SK-N-SH (cell line): ENCODE data around the gene FLCN.

Experiments
- GATA2 ChIP-seq: sonication (generic); formaldehyde crosslinking; IDR thresholded peaks from 2 replicates; pipeline ENCODE4 v1.5.0; 2020; ENCODE audit warnings: mild to moderate bottlenecking, missing genetic modification reagents
- SIN3A ChIP-seq: IDR thresholded peaks from 2 replicates; pipeline ENCODE4 v1.6.1; 2012; ENCODE audit warnings: low read depth, mild to moderate bottlenecking, low read length, moderate library complexity, borderline replicate concordance
- TF ChIP-seq, protein P1 (sequence below): fragments of 200-600 bp; sonication (generic); IDR thresholded peaks from 2 replicates; pipeline ENCODE4 v1.6.1; 2017; ENCODE audit warnings: antibody characterized with exemption, mild to moderate bottlenecking, moderate library complexity
- TF ChIP-seq, protein P2 (sequence below): fragments of 150-350 bp; IDR thresholded peaks from 2 replicates; pipeline ENCODE4 v1.6.1; 2017; ENCODE audit warnings: antibody characterized with exemption, low read length, low read depth, borderline replicate concordance
- TF ChIP-seq, protein P3 (sequence below): IDR thresholded peaks from 2 replicates; pipeline ENCODE4; 2012

DNA sequence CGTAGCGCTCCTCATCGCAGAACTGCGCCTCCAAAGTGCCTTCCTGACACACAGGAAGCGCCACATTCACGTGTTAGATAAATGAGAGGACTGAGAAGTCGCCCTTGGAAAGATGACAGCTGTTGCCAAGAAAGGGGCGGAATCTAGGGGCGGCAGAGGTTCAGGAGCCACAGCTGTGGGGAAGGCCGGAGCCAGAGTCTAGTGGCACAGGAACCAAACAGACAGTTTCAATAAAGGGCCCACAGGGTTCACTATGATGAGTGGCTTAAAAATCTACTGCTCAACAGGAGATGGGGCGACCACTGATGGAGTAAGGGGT, 4.7 kb downstream of the FLCN start:
- TF ChIP-seq, protein P1, sequence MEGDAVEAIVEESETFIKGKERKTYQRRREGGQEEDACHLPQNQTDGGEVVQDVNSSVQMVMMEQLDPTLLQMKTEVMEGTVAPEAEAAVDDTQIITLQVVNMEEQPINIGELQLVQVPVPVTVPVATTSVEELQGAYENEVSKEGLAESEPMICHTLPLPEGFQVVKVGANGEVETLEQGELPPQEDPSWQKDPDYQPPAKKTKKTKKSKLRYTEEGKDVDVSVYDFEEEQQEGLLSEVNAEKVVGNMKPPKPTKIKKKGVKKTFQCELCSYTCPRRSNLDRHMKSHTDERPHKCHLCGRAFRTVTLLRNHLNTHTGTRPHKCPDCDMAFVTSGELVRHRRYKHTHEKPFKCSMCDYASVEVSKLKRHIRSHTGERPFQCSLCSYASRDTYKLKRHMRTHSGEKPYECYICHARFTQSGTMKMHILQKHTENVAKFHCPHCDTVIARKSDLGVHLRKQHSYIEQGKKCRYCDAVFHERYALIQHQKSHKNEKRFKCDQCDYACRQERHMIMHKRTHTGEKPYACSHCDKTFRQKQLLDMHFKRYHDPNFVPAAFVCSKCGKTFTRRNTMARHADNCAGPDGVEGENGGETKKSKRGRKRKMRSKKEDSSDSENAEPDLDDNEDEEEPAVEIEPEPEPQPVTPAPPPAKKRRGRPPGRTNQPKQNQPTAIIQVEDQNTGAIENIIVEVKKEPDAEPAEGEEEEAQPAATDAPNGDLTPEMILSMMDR, result no peak
- TF ChIP-seq, protein P2, sequence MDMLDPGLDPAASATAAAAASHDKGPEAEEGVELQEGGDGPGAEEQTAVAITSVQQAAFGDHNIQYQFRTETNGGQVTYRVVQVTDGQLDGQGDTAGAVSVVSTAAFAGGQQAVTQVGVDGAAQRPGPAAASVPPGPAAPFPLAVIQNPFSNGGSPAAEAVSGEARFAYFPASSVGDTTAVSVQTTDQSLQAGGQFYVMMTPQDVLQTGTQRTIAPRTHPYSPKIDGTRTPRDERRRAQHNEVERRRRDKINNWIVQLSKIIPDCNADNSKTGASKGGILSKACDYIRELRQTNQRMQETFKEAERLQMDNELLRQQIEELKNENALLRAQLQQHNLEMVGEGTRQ, result no peak
- TF ChIP-seq GATA2 (CRISPR knock-in tag), result no peak
- TF ChIP-seq, protein P3, sequence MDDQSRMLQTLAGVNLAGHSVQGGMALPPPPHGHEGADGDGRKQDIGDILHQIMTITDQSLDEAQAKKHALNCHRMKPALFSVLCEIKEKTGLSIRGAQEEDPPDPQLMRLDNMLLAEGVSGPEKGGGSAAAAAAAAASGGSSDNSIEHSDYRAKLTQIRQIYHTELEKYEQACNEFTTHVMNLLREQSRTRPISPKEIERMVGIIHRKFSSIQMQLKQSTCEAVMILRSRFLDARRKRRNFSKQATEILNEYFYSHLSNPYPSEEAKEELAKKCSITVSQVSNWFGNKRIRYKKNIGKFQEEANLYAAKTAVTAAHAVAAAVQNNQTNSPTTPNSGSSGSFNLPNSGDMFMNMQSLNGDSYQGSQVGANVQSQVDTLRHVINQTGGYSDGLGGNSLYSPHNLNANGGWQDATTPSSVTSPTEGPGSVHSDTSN, result no peak
- no peak for TF ChIP-seq SIN3A
